HG03064 (cell line): ENCODE data around the gene SFXN3.
"Not testable (repeated sequence)": the region's sequence is repeated elsewhere in the genome, so short reads cannot be mapped to it uniquely, and the experiment has no call there.

ENCODE experiments used
- ATAC-seq: cut with Tn5 transposase; IDR thresholded peaks from one replicate; pipeline ENCODE4 v1.9.1; 2021; ENCODE audit warnings: low read depth; ENCODE audit not compliant: unreplicated experiment

The SFXN3 gene

DNA sequence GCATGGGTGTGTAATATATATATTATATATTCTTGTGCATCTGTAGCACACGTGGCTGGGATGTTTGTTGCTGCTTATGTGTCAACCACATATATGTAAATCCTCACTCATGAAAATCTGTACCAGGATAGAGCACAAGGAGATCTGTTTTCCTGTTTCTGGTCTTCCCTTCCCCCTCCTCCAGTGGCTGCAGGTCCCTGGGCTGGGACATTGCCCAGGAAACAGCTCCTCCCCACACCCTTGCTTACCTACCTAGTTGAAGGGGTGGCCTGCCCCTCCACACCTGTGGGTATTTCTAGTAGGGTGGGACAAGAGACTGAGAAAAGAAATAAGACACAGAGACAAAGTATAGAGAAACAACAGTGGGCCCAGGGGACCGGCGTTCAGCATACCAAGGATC lies 2.2 kb downstream of the SFXN3 start:
- ATAC-seq = no peak

DNA sequence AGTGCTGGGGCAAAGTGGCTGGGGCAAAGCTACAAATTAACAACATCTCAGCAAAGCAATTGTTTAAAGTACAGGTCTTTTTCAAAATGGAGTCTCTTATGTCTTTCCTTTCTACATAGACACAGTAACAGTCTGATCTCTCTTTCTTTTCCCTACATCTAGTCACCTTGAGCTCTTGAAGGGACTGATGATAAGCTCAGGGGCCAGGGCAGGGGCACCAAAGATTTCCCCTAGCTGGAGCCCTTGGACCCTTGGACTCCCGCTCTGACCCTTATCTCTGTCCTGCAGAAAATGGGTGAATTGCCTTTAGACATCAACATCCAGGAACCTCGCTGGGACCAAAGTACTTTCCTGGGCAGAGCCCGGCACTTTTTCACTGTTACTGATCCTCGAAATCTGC lies 3.4 kb downstream of the SFXN3 start:
- ATAC-seq = not testable (repeated sequence)

DNA sequence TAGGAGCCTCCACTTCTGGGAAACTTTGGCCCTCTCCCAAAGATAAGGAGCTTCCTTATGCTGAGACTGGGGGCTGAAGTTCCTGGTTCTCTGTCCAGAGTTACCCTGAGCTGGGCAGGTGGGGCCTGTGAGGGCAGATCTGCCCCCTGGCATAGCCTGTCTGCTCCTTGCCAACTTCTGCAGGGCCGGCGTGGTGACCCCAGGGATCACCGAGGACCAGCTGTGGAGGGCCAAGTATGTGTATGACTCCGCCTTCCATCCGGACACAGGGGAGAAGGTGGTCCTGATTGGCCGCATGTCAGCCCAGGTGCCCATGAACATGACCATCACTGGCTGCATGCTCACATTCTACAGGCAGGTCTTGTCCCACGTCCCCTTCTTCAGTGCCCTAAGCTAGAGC lies 4.3 kb downstream of the SFXN3 start:
- ATAC-seq = no peak

DNA sequence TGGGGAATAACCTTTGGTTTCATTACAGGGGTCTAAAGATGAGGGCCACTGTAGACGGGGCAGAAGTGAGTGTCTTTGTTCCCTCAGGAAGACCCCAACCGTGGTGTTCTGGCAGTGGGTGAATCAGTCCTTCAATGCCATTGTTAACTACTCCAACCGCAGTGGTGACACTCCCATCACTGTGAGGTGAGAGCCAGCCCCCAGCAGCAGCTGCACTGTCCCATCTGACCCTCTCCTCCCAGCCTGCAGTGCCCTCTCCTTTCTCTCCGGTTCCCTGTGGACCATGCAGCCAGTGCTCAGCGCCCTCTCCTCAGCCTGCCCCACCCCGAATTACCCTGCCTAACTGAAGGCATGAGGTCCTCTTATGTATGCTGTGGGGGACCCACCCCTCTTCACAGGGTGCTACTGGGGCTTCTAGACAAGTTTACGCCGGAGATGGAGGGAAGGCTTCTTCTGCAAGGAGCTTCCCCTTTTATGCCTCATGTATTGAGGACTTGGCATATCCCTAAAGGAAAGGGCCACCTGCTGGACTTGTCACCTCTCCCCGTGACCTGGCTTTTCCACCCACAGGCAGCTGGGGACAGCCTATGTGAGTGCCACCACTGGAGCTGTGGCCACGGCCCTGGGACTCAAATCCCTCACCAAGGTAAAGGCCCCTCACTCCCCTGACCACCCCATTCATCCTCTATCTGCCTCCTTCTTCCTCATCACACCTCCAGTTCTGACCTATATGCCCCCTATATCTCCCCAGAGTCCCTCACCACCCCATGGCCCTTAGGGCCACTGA lies 5.1 kb downstream of the SFXN3 start:
- ATAC-seq = no peak

GRCh38 chr10:101036726-101037125 lies 5.7 kb downstream of the SFXN3 start:
- no peak for ATAC-seq

DNA sequence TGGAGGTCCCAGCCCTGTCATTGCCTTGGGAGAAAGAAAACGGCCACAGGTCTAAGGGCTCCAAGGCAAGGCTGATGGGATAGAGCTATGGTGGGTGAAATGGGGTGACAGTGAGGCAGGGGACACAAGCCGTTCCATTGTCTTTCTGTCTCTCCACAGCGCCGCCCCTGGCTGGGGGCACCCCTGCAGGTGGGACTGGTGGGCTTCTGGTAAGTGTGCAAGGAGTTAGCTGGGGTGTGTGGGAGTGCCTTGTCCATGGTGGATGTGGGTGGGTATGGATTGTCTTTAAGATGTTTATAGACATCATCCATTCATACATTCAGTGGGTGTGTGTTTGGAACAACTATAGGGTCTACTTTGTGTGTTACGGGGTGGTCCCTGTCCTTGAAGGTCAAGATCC lies 7.5 kb downstream of the SFXN3 start:
- no peak for ATAC-seq

DNA sequence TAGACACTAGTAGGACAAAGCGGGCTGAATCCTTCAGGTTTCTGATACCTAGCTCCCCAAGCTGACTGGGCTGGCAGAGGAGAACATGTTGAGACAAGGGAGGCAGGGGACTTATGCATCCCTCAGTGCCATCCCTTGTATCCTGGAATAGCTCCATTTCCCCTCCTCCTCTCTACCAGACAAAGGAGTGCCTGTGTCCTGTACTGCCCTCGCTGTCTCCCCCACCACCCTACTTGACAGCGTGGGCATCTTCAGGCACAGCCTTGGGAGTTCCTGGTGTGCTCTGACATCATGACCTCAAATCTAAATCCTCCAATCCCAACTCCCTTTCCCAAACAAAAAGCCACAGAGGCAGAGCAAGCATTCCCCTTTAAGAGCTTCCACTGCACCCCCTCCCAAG lies 9.0 kb downstream of the SFXN3 start:
- ATAC-seq = no peak

DNA sequence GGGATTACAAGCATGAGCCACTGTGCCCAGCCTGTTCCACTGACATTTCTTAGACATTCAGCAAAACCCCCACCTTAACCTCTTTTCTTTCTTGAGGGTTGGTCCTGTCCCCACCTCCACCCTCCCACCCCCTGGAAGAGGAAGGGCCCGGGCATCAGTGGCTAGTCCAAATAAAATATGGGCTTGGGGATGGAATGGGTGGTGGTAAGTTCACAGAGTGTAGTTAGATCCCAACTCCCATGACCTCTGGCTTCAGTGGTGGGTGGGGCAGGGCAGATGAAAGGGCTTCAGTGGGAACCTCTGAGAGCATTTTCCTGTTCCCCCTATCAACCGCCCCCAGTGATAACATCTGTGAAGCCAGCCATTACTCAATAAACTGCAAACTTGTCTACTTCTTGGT lies 9.8 kb downstream of the SFXN3 start:
- ATAC-seq = no peak

GRCh38 chr10:101041252-101041761 lies 10.3 kb downstream of the SFXN3 start:
- ATAC-seq = peak; percentile 45

DNA sequence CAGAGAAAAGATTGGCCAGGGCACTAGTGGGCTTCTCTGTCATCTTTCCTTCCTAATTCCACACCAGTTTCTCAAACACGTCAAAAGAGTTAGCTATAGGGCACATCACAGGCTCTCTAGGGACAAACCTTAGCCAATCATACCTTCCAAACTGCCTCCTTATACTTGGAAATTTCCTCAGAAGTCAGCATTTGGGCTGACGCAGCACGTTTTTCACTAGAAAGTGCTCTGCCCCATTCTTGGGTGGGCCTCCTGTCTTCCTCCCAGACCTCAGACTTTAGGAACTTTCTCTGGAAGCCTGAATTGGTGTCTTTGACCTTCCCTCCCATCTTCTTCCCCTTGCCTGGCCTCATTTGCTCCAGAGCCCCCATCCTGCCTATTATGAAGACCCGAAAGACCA lies 11.1 kb downstream of the SFXN3 start:
- no peak for ATAC-seq

GRCh38 chr10:101042667-101043362 lies 11.8 kb downstream of the SFXN3 start:
- peak; percentile 93 for ATAC-seq

DNA sequence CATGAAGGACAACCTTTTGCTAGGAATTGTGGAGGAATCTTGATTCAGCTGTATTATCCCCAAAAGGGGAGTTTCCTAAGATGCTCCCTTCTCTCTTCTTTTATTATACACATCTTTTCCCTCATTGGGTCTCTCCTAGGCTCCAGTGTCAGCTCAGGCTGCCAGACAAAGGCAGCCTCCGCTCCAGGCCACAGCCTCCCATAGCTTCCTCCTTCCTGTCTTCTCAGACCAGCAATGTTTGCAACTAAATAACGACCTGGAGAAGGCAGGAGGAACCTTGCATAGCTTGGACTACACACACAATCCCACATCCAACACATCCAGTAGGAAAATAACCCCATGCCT lies 12.3 kb downstream of the SFXN3 start:
- ATAC-seq = no peak

DNA sequence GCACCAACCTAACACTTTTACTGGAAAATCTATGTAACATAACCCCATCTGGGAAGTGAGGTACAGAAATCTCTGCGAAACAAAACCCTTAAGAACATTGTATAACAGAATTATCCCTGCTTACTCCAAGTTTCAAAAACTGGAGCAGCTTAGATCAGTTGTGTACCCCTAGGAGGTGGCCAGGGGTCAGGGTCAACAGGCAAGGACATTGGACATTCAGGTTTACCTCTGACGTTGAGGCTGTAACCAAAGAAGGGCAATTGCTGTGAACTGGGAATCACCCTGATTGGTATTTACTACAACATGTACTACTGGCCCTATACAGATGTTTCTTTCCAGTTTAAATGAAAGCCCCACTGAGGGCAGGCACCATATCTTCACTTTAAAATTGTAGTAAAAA lies 13.1 kb downstream of the SFXN3 start:
- no peak for ATAC-seq

GRCh38 chr10:101046332-101047238 lies 15.6 kb downstream of the SFXN3 start:
- no peak for ATAC-seq

DNA sequence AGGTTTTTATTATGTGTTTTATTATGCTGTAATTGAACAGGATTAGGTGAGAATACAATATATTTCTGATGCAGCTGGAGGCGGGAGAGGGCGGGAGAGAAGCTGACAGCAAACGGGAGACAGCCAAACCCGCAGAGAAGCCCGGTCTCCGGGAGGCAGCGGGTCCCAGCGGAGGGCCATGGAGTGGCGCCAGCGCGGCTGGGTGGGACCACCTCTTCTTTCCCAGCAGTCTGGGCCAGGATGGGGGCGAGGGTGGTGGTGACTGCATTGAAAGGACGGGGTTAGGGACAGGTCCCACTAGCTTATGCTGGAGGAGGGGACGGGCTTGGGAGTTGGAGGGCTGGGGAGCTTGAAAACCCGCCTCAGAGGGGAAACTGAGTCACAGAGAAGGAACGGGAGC lies 16.2 kb downstream of the SFXN3 start:
- ATAC-seq = no peak

GRCh38 chr10:101047961-101048892 lies 17.2 kb downstream of the SFXN3 start:
- no peak for ATAC-seq

- no peak for ATAC-seq
Measured at GRCh38 chr10:101050208-101051069, 19.4 kb downstream of the SFXN3 start.

- ATAC-seq = no peak
Measured at GRCh38 chr10:101052285-101052684, 21.3 kb downstream of the SFXN3 start.

GRCh38 chr10:101053516-101053915 lies 22.5 kb downstream of the SFXN3 start:
- ATAC-seq = no peak
